Mononuclear cell (primary cell): ENCODE data around the gene SCFD2. TPM values are rescaled to one million over a fixed set of nuclear protein-coding genes. Genes with fewer than 3 reads are reported as not detected.

Source experiments
- H3K27me3 ChIP-seq: 2 replicates; pipeline ENCODE4 v1.6.0; 2011; ENCODE audit warnings: low read length, control low read depth; ENCODE audit not compliant: insufficient read depth
- H3K4me1 ChIP-seq: 2 replicates; pipeline ENCODE4 v1.5.1; 2011; ENCODE audit warnings: mild to moderate bottlenecking, low read length, control low read depth; ENCODE audit not compliant: insufficient read depth
- H3K4me3 ChIP-seq: 2 replicates; pipeline ENCODE4 v1.5.1; 2011; ENCODE audit warnings: mild to moderate bottlenecking, low read length, moderate library complexity
- H3K9me3 ChIP-seq: 2 replicates; pipeline ENCODE4 v1.5.1; 2011; ENCODE audit warnings: low read depth, mild to moderate bottlenecking, control low read depth, low read length
- total RNA-seq: library from RNA; depleted of rRNA; stranded (reverse); fragments of >200 nt; gene quantifications from one replicate; pipeline ENCODE4 v1.2.3, GENCODE V29; 2012

Gene SCFD2
- total RNA-seq, 1 donor = 20.6 TPM

- Histone ChIP-seq H3K4me1 (no peaks in the 10 kb centered on the region), H3K27me3 (no peaks in the 10 kb centered on the region), H3K4me3 (no peak overlapping the region), H3K9me3 (no peaks in the 10 kb centered on the region)
Observed at GRCh38 chr4:53105313-53105712, 260.5 kb downstream of the SCFD2 start.

DNA sequence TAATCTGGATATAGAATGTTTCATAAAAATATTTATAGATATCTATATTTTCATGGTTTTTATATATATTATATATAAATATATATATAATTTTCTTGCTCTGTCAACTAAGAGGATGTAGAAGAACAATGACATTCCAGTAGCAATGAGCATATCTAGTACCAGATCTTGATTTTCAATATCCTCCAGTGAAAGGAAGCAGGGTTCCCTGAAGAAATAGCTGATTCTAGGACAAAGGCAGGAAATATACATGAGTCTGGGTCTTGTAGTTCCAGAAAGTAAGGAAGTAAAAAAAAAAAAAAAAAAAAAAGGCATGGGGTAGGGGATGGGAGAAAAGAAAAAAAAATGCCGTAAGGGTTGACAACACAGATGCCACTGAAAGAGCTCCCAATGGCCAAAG lies 262.4 kb downstream of the SCFD2 start:
- Histone ChIP-seq H3K9me3 (no peaks in the 10 kb centered on the region), H3K4me3 (no peak overlapping the region), H3K4me1 (no peaks in the 10 kb centered on the region), H3K27me3 (no peaks in the 10 kb centered on the region)

DNA sequence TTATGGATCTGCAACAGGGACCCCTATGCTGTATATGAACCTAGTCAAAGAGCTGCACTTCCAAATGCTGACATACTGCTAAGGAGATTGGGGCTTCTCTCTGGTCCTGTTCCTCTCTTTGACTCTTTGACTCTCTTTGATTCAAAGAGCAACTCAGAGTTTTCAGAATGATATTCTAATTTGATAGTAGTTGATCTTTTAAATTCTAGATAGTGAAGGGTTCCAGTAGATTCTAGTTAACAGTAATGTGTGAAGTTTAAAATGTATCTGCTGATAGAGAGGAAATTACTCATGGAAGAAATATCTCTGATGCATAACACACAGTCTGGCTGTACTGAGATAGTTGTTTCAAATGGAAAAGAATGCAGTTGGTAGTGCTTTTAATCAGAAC lies 264.7 kb downstream of the SCFD2 start:
- no peaks in the 10 kb centered on the region for H3K27me3 ChIP-seq
- H3K9me3 ChIP-seq = no peaks in the 10 kb centered on the region
- H3K4me3 ChIP-seq = no peak overlapping the region

DNA sequence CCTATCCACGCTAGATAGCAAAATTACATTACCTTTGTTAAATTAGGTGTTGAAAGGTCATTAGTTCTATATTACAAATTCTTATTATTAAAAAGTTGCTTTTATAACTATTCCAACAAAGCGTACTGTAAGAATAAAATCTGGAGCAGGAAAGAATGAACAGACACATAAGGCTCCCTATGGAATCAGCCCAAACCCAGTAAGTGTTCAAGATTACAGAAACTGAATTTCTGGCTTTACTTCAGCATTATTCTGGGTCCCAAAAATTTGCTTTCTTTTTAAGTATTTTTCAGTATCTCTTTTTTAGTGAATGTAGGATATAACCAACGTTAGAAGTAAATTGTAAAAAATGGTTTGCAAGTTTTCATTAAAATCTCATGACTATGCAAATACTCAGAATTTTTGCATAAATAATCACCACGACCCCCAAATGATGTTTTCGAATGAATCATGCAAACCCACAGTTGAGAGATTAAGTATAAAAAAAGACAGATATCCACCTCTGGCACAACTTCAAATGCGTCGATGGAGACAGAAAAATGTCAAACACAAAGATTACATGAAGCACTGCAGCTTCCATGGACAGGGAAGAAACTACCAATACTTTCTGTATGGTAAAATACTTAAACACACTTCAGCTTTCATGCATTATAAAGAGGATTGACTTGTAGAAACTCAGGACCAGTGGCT lies 265.2 kb downstream of the SCFD2 start:
- H3K9me3 ChIP-seq = no peaks in the 10 kb centered on the region
- H3K4me1 ChIP-seq = no peaks in the 10 kb centered on the region
- H3K27me3 ChIP-seq = no peaks in the 10 kb centered on the region
- H3K4me3 ChIP-seq = no peak overlapping the region

More for the DNA sequence above, 264.7 kb downstream of the SCFD2 start:
- H3K4me1 ChIP-seq = no peaks in the 10 kb centered on the region

- Histone ChIP-seq H3K4me1 (no peaks in the 10 kb centered on the region), H3K27me3 (no peaks in the 10 kb centered on the region), H3K4me3 (no peak overlapping the region), H3K9me3 (no peaks in the 10 kb centered on the region)
Observed at GRCh38 chr4:53098681-53099121, 267.2 kb downstream of the SCFD2 start.

DNA sequence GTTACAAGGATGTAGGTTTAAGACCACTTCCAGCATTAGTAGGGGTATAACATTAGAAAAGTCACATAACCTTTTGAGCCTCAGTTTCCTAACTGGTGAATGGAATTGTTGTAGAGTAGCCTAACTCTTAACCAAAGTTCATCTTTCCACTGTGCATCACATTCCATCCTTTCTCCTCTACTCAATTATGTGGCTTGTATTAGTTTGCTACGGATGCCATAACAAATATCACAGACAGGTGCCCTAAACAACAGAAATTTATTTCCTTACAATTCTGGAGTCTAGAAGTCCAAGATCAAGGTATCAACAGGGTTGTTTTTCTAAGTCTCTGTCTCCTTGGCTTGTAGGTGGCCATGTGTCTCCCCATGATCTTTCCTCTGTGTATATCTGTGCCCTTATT lies 271.8 kb downstream of the SCFD2 start:
- Histone ChIP-seq H3K4me1 (no peaks in the 10 kb centered on the region), H3K4me3 (no peak overlapping the region), H3K27me3 (no peaks in the 10 kb centered on the region), H3K9me3 (no peaks in the 10 kb centered on the region)

DNA sequence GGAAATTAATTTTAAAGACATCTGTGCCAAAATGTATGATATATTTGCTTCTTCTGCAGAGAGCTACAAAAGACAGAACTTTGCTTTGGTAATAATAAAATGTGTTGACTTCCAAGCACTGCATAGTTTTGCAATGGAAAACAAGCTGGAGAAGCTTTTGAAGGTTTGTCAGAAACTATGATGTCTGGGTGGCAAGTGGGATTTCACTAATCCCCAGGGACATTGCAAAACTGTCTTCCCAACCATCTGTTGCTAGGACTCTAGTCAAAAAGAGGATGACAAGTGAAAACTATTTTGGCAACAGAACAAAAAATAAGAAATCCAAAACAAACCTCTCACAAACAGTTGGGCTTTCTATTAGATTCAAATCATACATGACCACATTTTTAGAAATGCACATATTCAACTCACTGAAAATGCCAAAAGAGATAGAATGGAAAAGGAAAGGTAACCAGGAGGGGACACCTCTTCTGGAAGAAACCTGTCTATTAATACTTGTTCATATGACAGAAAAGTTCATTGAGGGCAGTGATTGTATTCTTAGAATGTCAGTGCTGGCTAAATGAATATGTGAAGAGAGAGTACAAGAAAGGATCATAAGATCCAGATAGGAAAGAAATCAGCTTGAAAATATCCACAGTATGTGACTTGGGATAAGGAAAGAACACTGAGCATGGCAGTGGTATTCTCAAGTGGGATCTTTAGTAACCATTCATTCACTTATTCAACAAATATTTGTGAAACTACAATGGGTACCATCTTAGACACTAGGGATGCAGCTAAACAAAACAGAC lies 275.7 kb downstream of the SCFD2 start:
- no peaks in the 10 kb centered on the region for H3K27me3 ChIP-seq
- H3K4me1 ChIP-seq = no peaks in the 10 kb centered on the region
- no peak overlapping the region for H3K4me3 ChIP-seq
- H3K9me3 ChIP-seq = peaks cover 7% of the 10 kb centered on the region

DNA sequence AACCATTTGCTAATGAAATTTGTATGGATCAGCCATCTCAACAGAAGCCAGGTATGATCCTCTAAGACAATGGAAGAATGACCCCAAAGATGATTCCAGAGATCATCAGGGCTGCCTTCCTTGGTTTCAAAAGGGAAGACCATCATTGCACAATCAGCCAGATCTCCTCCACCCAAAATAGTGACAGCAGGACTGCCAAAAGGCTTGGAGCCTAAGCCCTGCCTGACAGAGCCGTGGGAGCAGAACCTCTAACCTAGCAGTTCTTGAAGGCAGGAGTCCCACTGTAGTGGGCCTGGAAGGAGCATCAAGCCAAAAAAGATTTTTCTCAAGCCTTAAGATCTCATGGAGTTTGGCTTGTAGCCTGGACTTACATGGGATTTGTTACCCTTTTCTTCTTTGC lies 277.7 kb downstream of the SCFD2 start:
- Histone ChIP-seq H3K9me3 (peaks cover 22% of the 10 kb centered on the region), H3K27me3 (no peaks in the 10 kb centered on the region), H3K4me1 (no peaks in the 10 kb centered on the region), H3K4me3 (no peak overlapping the region)

DNA sequence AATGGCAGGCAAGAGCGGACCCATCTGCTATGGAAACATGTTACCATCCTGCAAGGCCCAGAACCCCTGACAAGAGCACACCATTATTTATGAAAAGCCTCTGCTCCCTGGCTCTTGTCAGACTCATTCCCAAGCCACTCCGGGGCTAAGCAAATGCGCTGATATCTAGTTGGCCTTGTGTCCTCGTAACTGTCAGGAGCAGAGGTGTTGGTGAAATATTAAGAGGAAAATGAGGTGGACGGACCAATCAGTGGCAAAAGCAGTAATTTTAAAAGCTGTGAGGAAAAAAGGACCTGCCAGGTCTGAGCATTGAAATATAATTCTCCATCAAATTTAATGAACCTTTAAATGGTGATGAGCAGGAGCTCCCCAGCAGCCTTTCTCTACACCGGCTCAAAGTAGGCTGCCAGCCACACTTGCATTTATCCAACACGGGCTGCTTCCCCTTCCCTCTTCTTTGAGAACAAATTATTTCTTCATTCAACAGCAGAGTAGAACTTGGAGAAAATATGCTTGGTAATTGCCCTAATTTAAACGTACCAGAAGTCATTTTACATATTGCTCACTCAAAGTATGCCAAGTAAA lies 289.4 kb downstream of the SCFD2 start:
- Histone ChIP-seq H3K9me3 (no peaks in the 10 kb centered on the region), H3K4me3 (no peak overlapping the region), H3K4me1 (no peaks in the 10 kb centered on the region), H3K27me3 (no peaks in the 10 kb centered on the region)

DNA sequence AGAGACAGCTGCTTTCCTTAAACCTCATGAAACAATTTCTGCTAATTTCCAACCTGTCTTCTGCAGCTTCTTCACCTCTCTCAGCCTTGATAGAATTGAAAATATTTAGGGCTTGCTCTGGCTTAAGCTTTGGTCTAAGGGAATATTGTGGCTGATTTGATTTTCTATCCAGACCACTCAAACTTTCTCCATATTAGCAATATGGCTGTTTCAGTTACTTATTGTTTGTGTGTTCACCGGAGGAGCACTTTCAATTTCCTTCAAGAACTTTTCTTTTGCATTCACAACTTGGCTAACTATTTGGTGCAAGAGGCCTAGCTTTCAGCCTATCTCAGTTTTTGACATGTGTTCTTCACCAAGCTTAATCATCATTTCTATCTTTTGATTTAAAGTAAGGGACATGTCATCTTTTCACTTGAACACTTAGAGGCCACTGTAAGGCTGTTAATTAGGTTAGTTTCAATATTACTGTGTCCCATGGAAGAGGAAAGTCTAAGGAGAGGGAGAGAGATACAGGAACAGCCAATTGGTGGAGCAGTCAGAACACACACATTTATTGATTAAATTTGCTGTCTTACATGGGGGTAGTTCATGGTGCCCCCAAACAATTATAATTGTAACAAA lies 290.6 kb downstream of the SCFD2 start:
- Histone ChIP-seq H3K4me3 (no peak overlapping the region), H3K27me3 (no peaks in the 10 kb centered on the region), H3K4me1 (no peaks in the 10 kb centered on the region), H3K9me3 (no peaks in the 10 kb centered on the region)

DNA sequence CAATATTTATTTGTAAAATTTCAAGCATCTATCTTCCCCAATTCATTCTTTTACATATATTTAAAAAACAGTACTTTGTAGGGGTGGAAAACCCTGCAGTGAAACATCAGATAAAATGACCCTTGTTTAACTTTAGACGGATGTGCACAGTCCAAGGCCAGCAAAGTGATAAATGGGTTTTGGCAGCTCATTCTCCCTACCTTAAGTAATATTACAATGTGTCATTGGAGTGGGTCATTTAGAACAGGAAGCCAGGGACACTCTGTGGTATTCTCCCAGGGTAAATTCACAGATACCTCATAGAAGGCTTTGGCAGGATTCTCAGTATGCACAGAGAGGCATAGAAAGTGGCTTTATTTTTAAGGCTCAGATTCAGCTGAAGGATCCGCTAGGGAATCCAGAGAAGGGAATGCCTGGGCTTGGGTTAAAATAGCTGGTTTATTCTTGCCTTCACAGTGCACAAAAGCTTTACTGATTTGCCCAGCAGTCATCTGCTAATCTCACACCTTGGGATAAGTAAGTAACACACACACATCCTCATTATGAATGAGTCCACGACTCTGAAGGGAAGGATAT lies 297.0 kb downstream of the SCFD2 start:
- Histone ChIP-seq H3K4me1 (no peaks in the 10 kb centered on the region), H3K9me3 (peaks cover 17% of the 10 kb centered on the region), H3K27me3 (no peaks in the 10 kb centered on the region), H3K4me3 (no peak overlapping the region)

DNA sequence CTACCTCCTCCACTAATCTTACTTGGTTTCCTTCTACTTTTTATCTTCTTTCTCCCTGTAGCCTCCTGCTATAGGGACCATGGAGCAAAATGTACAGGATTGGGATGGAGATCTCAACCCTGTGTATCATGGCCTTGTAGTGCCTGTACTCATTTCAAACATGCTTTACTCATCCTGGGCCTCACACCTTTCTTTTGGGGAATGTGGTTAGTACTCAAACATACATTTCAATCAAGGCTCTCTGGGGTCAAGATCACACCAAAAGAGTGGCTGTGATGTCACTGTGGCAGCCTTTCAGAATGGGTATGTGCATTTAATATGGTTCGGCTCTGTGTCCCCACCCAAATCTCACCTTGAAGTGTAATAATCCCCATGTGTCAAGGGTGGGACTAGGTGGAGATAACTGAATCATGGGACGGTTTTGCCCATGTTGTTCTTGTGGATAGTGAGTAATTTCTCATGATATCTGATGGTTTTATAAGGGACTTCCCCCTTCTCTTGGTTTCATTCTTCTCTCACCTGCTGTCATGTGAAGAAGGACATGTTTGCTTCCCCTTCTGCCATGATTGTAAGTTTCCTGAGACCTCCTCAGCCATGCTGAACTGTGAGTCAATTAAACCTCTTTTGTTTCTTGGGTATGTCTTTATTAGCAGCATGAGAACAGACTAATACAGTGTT lies 298.6 kb downstream of the SCFD2 start:
- peaks cover 17% of the 10 kb centered on the region for H3K9me3 ChIP-seq
- H3K4me3 ChIP-seq = no peak overlapping the region
- H3K27me3 ChIP-seq = no peaks in the 10 kb centered on the region
- H3K4me1 ChIP-seq = no peaks in the 10 kb centered on the region

DNA sequence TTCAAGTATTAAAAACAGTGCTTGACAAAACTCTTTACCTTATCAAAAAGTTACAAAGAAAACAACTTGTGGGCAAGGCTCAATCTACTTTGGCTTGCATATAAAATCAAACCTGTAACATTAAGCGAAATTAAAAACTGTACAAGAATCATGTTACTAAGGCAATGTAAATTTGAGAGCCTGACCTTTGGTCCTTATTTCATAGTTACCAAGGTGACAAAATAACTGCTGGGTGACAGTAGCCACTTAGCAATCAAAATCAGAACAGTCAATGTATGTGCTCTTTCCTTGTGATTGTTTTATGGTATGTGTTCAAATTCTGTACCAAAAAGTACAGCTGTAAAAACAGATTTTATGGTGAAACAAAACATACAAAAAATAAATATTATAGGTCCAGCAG lies 299.7 kb downstream of the SCFD2 start:
- no peaks in the 10 kb centered on the region for H3K27me3 ChIP-seq
- H3K9me3 ChIP-seq = peaks cover 17% of the 10 kb centered on the region
- H3K4me3 ChIP-seq = no peak overlapping the region
- no peaks in the 10 kb centered on the region for H3K4me1 ChIP-seq

DNA sequence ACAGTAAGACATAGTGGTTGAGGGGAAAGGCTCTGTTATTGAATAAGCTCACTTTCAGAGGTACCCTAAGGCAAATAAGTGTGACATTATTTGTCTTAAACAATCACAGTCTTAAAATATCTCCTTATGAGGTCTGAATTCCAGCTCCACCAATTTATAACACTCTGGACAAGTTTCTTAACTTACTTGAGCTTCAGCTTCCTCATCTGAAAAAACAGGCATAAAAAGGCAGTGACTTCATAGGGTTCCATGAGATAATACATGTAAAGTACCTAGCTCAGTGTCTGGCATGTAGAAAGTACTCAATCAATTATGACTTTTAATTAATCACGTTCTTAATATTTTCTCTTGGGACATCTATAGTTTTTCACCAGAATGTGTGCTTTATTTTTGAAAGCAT lies 301.3 kb downstream of the SCFD2 start:
- Histone ChIP-seq H3K4me3 (no peak overlapping the region), H3K9me3 (peaks cover 17% of the 10 kb centered on the region), H3K27me3 (no peaks in the 10 kb centered on the region), H3K4me1 (no peaks in the 10 kb centered on the region)
